HUES6 (cell line): ENCODE data around the gene LIG1.
"Not testable (repeated sequence)": the region's sequence is repeated elsewhere in the genome, so short reads cannot be mapped to it uniquely, and the experiment has no call there.

Experiments
- H3K27ac ChIP-seq: 2 replicates; pipeline ENCODE4 v1.7.0; 2013; ENCODE audit warnings: low read depth, mild to moderate bottlenecking, low read length, inconsistent platforms
- H3K27me3 ChIP-seq: 2 replicates; pipeline ENCODE4 v1.6.1; 2013; ENCODE audit warnings: low read length; ENCODE audit not compliant: control insufficient read depth, insufficient read depth
- H3K36me3 ChIP-seq: 2 replicates; pipeline ENCODE4 v1.6.1; 2013; ENCODE audit warnings: low read length; ENCODE audit not compliant: control insufficient read depth, insufficient read depth
- H3K4me1 ChIP-seq: 2 replicates; pipeline ENCODE4 v1.6.1; 2013; ENCODE audit warnings: low read length; ENCODE audit not compliant: control insufficient read depth, insufficient read depth
- H3K4me3 ChIP-seq: 2 replicates; pipeline ENCODE4 v1.5.1; 2013; ENCODE audit warnings: low read depth, low read length
- H3K9ac ChIP-seq: one replicate; pipeline ENCODE4 v1.6.1; 2013; ENCODE audit warnings: mild to moderate bottlenecking, low read length
- H3K9me3 ChIP-seq: 2 replicates; pipeline ENCODE4 v1.6.1; 2013; ENCODE audit warnings: low read depth, low read length; ENCODE audit not compliant: control insufficient read depth, insufficient read depth

LIG1 gene

DNA sequence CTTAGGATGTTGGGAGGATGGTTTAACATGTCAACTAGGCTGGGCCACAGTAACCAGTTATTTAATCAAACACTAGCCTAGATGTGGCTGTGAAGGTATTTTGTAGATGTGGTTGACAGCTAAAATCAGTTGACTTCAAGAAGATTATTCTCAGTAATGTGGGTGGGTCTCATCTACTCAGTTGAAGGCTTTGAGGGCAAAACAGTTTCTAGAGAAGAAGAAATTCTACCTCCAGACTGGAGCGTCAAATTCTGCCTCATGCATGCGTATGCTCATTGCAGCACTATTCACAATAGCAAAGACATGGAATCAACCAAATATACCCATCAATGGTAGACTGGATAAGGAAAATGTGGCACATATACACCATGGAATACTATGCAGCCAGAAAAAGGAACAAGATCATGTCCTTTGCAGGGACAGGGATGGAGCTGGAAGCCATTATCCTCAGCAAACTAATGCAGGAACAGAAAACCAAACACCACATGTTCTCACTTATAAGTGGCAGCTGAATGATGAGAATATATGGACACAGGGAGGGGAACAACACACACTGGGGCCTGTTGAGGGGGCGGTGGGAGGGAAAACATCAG, 99.9 kb downstream of the LIG1 start:
- not testable (repeated sequence) for H3K36me3 ChIP-seq, H3K9ac ChIP-seq, H3K27ac ChIP-seq, H3K4me1 ChIP-seq, H3K9me3 ChIP-seq, H3K4me3 ChIP-seq, H3K27me3 ChIP-seq

DNA sequence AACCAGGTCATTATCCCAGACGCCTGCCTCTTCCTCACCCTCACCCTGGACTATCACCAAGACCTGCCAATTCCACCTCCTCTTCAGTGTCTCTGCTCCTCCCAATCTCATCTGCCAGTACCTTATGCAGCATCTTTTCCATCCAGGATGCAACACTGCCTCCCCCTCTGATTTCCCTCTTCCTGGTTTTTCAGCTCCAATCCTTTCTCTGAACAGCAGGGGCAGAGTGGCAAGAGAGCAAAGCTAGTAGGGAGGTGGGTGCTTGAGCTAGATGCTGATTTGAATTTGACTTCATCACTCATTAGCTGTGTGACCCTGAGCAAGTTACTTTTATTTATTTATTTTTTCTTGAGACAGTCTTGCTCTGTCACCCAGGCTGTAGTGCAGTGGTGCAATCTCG, 100.7 kb downstream of the LIG1 start:
- Histone ChIP-seq H3K4me1 (no peaks in the 10 kb centered on the region), H3K27ac (no peak overlapping the region), H3K4me3 (no peak overlapping the region), H3K9me3 (peaks cover 5% of the 10 kb centered on the region; the same call in 1 of the 2 replicates), H3K36me3 (no peaks in the 10 kb centered on the region), H3K27me3 (no peaks in the 10 kb centered on the region), H3K9ac (no peak overlapping the region)
